ENCODE data around the gene SLC10A7.

- TF ChIP-seq CTCF (IDR thresholded peaks at IDR 0.05; ENCODE audit: low read length), result no peak
- no peak for TF ChIP-seq EZH2 (IDR thresholded peaks at IDR 0.05; ENCODE audit: borderline replicate concordance, low read length)
Observed at GRCh38 chr4:146232131-146232722, 289.5 kb downstream of the SLC10A7 start.

All from OCI-LY1 (cell line).